DMS153 treated with DMSO at 0.1 percent for 48 hours (cell line): Measurements from ENCODE around the gene PHGDH.

ENCODE experiments used
- DNase-seq: peaks from one replicate; lab custom pipeline; 2025; ENCODE audit not compliant: unreplicated experiment; lab: John Stamatoyannopoulos, UW

Gene PHGDH

GRCh38 chr1:119731741-119732430 is 20.2 kb downstream of the PHGDH start:
- DNase-seq, result no peak

DNA sequence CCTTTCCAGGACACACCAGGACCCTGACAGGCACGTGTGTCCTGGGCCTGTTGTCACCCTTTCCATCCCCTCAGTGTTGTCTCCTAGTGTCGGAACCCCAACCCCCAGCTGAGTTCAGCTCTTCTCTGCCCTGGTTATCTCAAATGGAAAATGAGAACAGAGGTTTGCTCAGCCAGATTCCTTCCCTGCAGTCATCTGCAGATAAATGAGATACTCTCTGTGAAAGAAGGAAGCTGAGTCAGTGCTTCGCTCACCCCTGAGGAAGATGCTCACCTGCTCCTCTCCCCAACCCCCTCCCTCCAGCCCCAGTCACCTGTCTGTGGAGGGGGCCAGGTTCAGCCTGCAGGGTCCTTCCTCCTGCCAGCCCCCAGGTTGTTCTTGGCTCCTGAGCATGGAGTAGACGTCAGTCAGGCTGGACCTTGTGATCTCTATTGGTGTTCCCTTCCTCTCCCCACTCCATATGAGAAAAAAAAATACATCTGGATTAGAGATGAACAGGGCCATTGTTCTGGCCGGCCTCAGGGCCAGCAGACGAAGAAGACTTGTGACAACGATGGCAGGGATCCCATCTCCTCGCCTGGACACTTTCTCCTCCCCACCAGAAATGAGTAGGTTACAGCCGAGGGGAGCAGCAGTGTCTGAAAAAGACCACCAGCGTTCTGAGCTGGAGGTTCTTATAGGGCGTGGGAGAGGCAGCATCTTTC is 20.9 kb downstream of the PHGDH start:
- no peak for DNase-seq

- no peak for DNase-seq
These were observed 22.0 kb downstream of the PHGDH start for GRCh38 chr1:119733754-119734153.

GRCh38 chr1:119735217-119735616 is 23.5 kb downstream of the PHGDH start:
- DNase-seq, result no peak

GRCh38 chr1:119736649-119737039 is 24.9 kb downstream of the PHGDH start:
- no peak for DNase-seq

- DNase-seq, result no peak
These were observed 25.4 kb downstream of the PHGDH start for GRCh38 chr1:119737040-119737682.

DNA sequence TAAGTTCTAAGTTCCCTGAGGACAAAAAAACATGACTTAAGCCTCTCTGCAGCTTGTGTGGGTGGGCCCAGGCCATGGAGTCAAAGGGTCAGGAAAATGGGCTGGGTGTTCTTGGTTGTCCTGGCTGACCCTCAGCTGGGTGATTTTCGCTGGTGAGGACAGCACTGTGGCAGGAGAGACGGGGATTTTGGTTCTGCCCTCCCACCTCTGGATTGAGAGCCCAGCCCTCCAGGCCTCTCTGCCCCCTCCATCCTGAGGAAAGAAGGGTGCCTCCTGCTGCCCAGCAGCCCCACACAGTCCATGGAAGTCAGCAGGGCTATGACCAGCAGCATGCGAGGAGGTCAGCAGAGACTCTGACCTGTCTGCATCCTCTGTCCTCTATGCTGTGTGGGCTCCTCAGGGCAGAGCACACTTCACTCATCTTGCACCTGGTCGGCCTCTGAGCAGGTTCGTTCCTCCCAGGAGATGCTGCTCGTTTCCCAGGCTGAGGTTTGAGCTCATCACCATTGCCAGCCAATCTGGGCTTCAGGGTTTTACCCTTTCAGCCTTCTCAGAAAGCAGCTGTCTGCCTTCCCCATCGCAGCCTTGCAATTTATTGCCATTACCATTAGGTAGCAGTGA is 26.5 kb downstream of the PHGDH start:
- no peak for DNase-seq

DNA sequence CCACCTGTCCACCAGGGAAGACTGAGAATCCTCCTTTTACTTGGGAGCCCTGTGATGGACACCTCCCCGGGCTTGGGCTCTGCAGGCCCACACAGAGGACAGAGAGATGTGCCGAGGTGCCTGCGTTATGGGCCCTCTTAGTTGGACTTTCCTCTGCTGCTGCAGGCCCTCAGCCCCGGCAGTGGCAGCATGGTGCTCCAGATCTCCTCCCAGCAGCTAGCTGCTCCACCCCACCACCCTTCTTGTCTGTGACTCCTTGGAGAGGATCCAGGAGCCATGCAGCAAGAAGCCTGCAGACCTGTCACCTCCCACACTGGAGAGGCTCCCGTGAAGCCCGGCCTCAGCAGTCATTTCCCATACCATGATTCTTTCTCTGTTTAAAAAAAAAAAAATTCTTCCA is 27.4 kb downstream of the PHGDH start:
- DNase-seq, result no peak

- DNase-seq, result no peak
These were observed 28.5 kb downstream of the PHGDH start for GRCh38 chr1:119740261-119740660.

DNA sequence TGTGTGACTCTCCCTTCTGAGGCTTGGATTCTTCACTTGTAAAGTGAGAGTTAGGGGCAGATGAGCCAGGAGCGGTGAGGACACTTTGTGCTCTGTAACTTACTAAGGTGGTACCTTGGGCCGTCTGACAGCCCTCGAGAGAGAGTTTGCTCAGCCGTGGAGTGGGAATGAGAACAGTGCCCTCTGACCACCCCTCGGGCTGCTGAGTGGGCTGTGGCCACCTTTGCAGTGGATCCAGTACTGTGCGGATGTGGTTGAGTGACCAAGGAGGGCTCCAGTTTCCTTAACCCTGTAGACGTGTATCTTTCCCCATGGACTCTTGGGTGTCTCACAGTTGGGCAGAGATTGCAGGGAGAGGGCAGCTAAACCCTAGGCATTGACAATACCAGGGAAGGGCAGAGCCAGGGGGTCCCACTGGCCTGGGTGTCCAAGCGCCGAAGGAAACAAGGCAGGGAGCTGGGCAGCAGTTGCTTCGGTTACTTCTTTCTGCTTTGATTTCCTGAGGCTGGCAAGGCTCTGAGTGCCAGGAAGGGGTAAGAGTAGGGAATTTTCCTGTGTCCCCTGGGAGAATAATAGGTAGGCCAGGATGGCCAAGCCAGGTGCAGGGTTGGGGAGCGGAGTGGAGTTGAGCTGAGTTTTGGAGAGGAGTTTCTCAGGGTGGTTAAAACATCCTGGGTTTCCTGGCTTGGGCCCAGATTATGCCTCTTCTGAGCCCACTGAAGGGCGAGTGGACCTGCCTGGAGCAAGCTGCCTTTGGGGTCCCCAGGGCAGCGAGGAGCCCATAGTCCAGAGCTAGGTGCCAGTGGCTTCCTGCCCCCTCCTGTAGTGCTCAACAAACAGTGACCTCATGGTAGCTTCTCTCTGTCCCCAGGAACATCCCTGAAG is 29.4 kb downstream of the PHGDH start:
- DNase-seq, result no peak

DNA sequence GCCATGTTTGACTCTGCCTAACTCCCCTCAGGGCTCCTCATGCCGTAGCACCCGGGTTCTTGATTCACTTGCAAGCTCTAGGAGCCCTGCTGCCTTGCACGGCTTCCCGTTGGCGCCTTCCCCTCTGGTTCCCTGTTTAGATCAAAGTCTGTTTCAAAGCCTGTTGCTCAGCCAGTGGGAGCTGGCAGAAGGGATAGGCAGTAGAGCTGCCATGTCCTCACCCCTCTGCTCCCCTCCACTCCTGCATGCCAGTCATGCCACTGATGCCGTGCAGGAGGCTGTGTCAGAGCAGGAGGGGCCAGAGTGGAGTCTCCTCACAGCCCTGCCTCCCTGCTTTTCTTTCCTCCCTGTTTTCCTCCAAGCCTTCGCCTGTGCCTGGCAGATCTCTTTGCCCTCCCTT is 30.5 kb downstream of the PHGDH start:
- no peak for DNase-seq

GRCh38 chr1:119742677-119743076 is 30.9 kb downstream of the PHGDH start:
- no peak for DNase-seq

GRCh38 chr1:119743308-119743707 is 31.6 kb downstream of the PHGDH start:
- DNase-seq, result no peak

GRCh38 chr1:119743776-119744597 is 32.3 kb downstream of the PHGDH start:
- DNase-seq, result peak; percentile 63

GRCh38 chr1:119744598-119744942 is 32.8 kb downstream of the PHGDH start:
- DNase-seq, result no peak

- DNase-seq, result no peak
These were observed 33.3 kb downstream of the PHGDH start for GRCh38 chr1:119745034-119745433.

GRCh38 chr1:119747451-119747850 is 35.7 kb downstream of the PHGDH start:
- no peak for DNase-seq

DNA sequence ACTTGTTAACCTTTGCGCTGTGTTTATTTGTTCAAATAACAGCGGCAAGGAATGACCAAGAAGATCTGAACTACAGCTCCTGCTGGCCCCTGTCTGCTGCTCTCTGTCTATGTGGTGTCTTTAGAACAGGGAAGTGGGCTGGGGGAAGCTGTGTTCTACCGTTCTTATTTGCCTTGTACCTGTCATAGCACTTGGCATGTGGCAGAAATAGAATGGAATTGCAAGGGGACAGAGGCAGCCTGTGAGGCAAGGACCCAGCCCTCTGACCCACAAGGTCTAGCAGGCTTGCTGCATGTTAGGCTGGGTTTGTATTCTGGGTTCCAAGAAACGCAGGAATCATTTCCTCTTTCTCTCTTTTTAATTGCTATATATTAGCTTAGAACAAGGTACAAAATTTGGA is 36.3 kb downstream of the PHGDH start:
- DNase-seq, result no peak

DNA sequence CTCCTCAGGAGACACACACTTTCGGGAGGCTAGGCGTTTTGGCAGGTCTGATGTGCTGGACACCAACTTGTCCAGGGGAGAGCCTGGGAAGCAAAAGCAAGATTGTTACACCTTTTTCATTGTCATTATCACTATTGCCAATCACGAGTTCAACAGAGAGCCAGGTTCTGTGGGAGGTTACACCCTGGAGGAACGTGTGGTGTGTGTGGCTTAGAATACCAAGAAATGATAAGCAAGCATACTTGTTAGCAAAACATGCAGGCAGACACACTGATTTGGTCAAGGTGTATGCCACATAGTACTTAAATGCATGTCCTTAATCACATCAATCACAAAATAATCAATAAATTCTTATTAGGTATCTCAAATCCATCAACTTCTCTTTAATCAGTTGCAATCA is 40.9 kb downstream of the PHGDH start:
- DNase-seq, result no peak

DNA sequence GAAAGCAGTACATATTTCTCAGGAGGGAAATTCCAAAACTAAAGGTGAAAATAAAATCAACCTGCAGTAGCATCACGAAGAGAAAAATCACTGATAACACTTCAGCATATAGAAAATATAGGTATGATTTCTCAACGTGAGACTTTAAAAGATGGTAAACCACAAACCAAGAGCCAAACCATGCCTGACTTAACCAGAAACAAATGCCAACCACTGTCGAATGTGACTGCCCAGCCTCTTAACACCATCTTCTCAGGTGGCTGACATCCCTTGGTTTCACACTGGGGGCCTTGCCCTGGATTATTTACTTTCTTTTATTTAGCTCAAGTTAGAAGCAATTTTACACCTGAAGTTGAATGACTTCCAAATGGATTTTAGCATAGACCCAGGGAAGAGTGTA is 46.9 kb downstream of the PHGDH start:
- DNase-seq, result no peak
